NCI-H510A (cell line): ENCODE results near the gene AXIN1.
"Not testable (repeated sequence)": the region's sequence is repeated elsewhere in the genome, so short reads cannot be mapped to it uniquely, and the experiment has no call there.

ENCODE experiments used
- DNase-seq: peaks from one replicate; lab custom pipeline; 2025; lab: John Stamatoyannopoulos, UW

Gene AXIN1

GRCh38 chr16:351804-352520, 561 bp downstream of the AXIN1 start:
- no peak for DNase-seq

- DNase-seq, result no peak
Observed at GRCh38 chr16:350203-350602, 2.3 kb downstream of the AXIN1 start.

GRCh38 chr16:349211-349610, 3.3 kb downstream of the AXIN1 start:
- DNase-seq, result no peak

- not testable (repeated sequence) for DNase-seq
Observed at GRCh38 chr16:348495-348894, 4.0 kb downstream of the AXIN1 start.

GRCh38 chr16:347203-347602, 5.3 kb downstream of the AXIN1 start:
- DNase-seq, result no peak

GRCh38 chr16:346587-346986, 5.9 kb downstream of the AXIN1 start:
- DNase-seq, result no peak

- no peak for DNase-seq
Observed at GRCh38 chr16:345772-346171, 6.8 kb downstream of the AXIN1 start.

- no peak for DNase-seq
Observed at GRCh38 chr16:342455-343213, 9.9 kb downstream of the AXIN1 start.

- DNase-seq, result not testable (repeated sequence)
Observed at GRCh38 chr16:341974-342336, 10.6 kb downstream of the AXIN1 start.

GRCh38 chr16:341095-341973, 11.2 kb downstream of the AXIN1 start:
- not testable (repeated sequence) for DNase-seq

- no peak for DNase-seq
Observed at GRCh38 chr16:340370-341091, 12.0 kb downstream of the AXIN1 start.

GRCh38 chr16:339680-340079, 12.8 kb downstream of the AXIN1 start:
- DNase-seq, result no peak

- no peak for DNase-seq
Observed at GRCh38 chr16:337975-338575, 14.4 kb downstream of the AXIN1 start.

GRCh38 chr16:337437-337836, 15.1 kb downstream of the AXIN1 start:
- DNase-seq, result no peak

- no peak for DNase-seq
Observed at GRCh38 chr16:336269-336668, 16.3 kb downstream of the AXIN1 start.

- DNase-seq, result not testable (repeated sequence)
Observed at GRCh38 chr16:334861-335632, 17.5 kb downstream of the AXIN1 start.

GRCh38 chr16:334164-334832, 18.2 kb downstream of the AXIN1 start:
- not testable (repeated sequence) for DNase-seq

- no peak for DNase-seq
Observed at GRCh38 chr16:333406-334094, 19.0 kb downstream of the AXIN1 start.

GRCh38 chr16:331181-331814, 21.2 kb downstream of the AXIN1 start:
- DNase-seq, result not testable (repeated sequence)
